ENCODE data around the gene MICU1. TPM values are rescaled to one million over a fixed set of nuclear protein-coding genes. Genes with fewer than 3 reads are reported as not detected.

The MICU1 gene
- total RNA-seq, 2 donors from 2014 or later: 19.1 to 19.9 TPM

- Mint-ChIP-seq H3K4me3 (no peak overlapping the region), H3K36me3 (ENCODE audit: low read depth) (no peaks in the 10 kb centered on the region), H3K4me1 (peaks cover 22% of the 10 kb centered on the region), H3K27ac (peak overlapping the region; percentile 87), H3K27me3 (no peaks in the 10 kb centered on the region)
- no peak for ATAC-seq
- H3K9me3 ChIP-seq (ENCODE audit: control insufficient read depth, low read length, poor library complexity, severe bottlenecking): no peaks in the 10 kb centered on the region
- DNase-seq: no peak
Observed at GRCh38 chr10:72367301-72367960, 258.4 kb downstream of the MICU1 start.

GRCh38 chr10:72365106-72365895 is 260.6 kb downstream of the MICU1 start:
- peak overlapping the region; percentile 72 for H3K27ac Mint-ChIP-seq
- H3K4me1 Mint-ChIP-seq: peaks cover 21% of the 10 kb centered on the region
- DNase-seq (no peak), ATAC-seq (no peak)
- H3K27me3 Mint-ChIP-seq: no peaks in the 10 kb centered on the region
- H3K9me3 ChIP-seq (ENCODE audit: control insufficient read depth, low read length, poor library complexity, severe bottlenecking): no peaks in the 10 kb centered on the region
- no peaks in the 10 kb centered on the region for H3K36me3 Mint-ChIP-seq (ENCODE audit: low read depth)
- no peak overlapping the region for H3K4me3 Mint-ChIP-seq

- DNase-seq (peak; percentile 67 to 85 (median 72)), ATAC-seq (peak; percentile 100)
- Mint-ChIP-seq H3K27ac (peak overlapping the region; percentile 72), H3K4me3 (peak overlapping the region; percentile 68), H3K27me3 (no peaks in the 10 kb centered on the region), H3K36me3 (ENCODE audit: low read depth) (no peaks in the 10 kb centered on the region), H3K4me1 (peaks cover 15% of the 10 kb centered on the region)
- H3K9me3 ChIP-seq (ENCODE audit: control insufficient read depth, low read length, poor library complexity, severe bottlenecking): no peaks in the 10 kb centered on the region
Observed at GRCh38 chr10:72364239-72364777, 261.6 kb downstream of the MICU1 start.

- DNase-seq: no peak
- H3K36me3 Mint-ChIP-seq (ENCODE audit: low read depth): peaks cover 2% of the 10 kb centered on the region
- H3K27ac Mint-ChIP-seq: no peak overlapping the region
- H3K4me3 Mint-ChIP-seq: no peak overlapping the region
- ATAC-seq: no peak
- H3K4me1 Mint-ChIP-seq: peaks cover 25% of the 10 kb centered on the region
- H3K27me3 Mint-ChIP-seq: no peaks in the 10 kb centered on the region
- H3K9me3 ChIP-seq (ENCODE audit: control insufficient read depth, low read length, poor library complexity, severe bottlenecking): no peaks in the 10 kb centered on the region
Observed at GRCh38 chr10:72356987-72357386, 268.9 kb downstream of the MICU1 start.

- Mint-ChIP-seq H3K36me3 (ENCODE audit: low read depth) (peaks cover 9% of the 10 kb centered on the region), H3K4me3 (peak overlapping the region; percentile 46), H3K27me3 (no peaks in the 10 kb centered on the region), H3K4me1 (peaks cover 34% of the 10 kb centered on the region), H3K27ac (no peak overlapping the region)
- DNase-seq (no peak), ATAC-seq (no peak)
- H3K9me3 ChIP-seq (ENCODE audit: control insufficient read depth, low read length, poor library complexity, severe bottlenecking): no peaks in the 10 kb centered on the region
Observed at GRCh38 chr10:72356115-72356514, 269.8 kb downstream of the MICU1 start.

- Mint-ChIP-seq H3K27me3 (no peaks in the 10 kb centered on the region), H3K27ac (peak overlapping the region; percentile 95)
Observed at GRCh38 chr10:72355214-72355555, 270.7 kb downstream of the MICU1 start.

GRCh38 chr10:72354356-72355213 is 271.3 kb downstream of the MICU1 start, which contains the start of gene DNAJB12:
Gene DNAJB12, minus strand, starts transcription at chr10:72354919. Its CDS starts 22 bp downstream, at chr10:72354897.
- Mint-ChIP-seq H3K27me3 (no peaks in the 10 kb centered on the region), H3K4me3 (peak within 1 kb of the TSS; percentile 97), H3K27ac (peak within 1 kb of the TSS; percentile 95), H3K36me3 (ENCODE audit: low read depth) (peaks cover 9% of the 10 kb centered on the region), H3K4me1 (peaks cover 38% of the 10 kb centered on the region)
- DNase-seq: peak; percentile 81 to 83 (median 82)
- ATAC-seq: peak; percentile 84
- no peaks in the 10 kb centered on the region for H3K9me3 ChIP-seq (ENCODE audit: control insufficient read depth, low read length, poor library complexity, severe bottlenecking)

More at GRCh38 chr10:72355214-72355555, 270.7 kb downstream of the MICU1 start:
- peaks cover 9% of the 10 kb centered on the region for H3K36me3 Mint-ChIP-seq (ENCODE audit: low read depth)
- peaks cover 35% of the 10 kb centered on the region for H3K4me1 Mint-ChIP-seq
- no peak for ATAC-seq
- peak overlapping the region; percentile 97 for H3K4me3 Mint-ChIP-seq
- no peaks in the 10 kb centered on the region for H3K9me3 ChIP-seq (ENCODE audit: control insufficient read depth, low read length, poor library complexity, severe bottlenecking)
- DNase-seq: no peak

- Mint-ChIP-seq H3K4me3 (peak overlapping the region; percentile 97), H3K36me3 (ENCODE audit: low read depth) (peaks cover 9% of the 10 kb centered on the region), H3K27me3 (no peaks in the 10 kb centered on the region), H3K27ac (peak overlapping the region; percentile 95), H3K4me1 (peaks cover 42% of the 10 kb centered on the region)
- ATAC-seq (no peak), DNase-seq (no peak)
- no peaks in the 10 kb centered on the region for H3K9me3 ChIP-seq (ENCODE audit: control insufficient read depth, low read length, poor library complexity, severe bottlenecking)
Observed at GRCh38 chr10:72353965-72354355, 271.9 kb downstream of the MICU1 start.

GRCh38 chr10:72353028-72353964 is 272.6 kb downstream of the MICU1 start:
- no peak for ATAC-seq
- H3K4me1 Mint-ChIP-seq: peaks cover 46% of the 10 kb centered on the region
- no peak for DNase-seq
- peak overlapping the region; percentile 95 for H3K27ac Mint-ChIP-seq
- no peaks in the 10 kb centered on the region for H3K9me3 ChIP-seq (ENCODE audit: control insufficient read depth, low read length, poor library complexity, severe bottlenecking)
- peaks cover 9% of the 10 kb centered on the region for H3K36me3 Mint-ChIP-seq (ENCODE audit: low read depth)
- peak overlapping the region; percentile 97 for H3K4me3 Mint-ChIP-seq
- H3K27me3 Mint-ChIP-seq: no peaks in the 10 kb centered on the region

- Mint-ChIP-seq H3K4me1 (peaks cover 46% of the 10 kb centered on the region), H3K27ac (peak overlapping the region; percentile 95), H3K4me3 (no peak overlapping the region), H3K27me3 (no peaks in the 10 kb centered on the region), H3K36me3 (ENCODE audit: low read depth) (peaks cover 9% of the 10 kb centered on the region)
- DNase-seq: no peak
- no peak for ATAC-seq
- no peaks in the 10 kb centered on the region for H3K9me3 ChIP-seq (ENCODE audit: control insufficient read depth, low read length, poor library complexity, severe bottlenecking)
Observed at GRCh38 chr10:72351479-72351878, 274.4 kb downstream of the MICU1 start.

- peaks cover 40% of the 10 kb centered on the region for H3K4me1 Mint-ChIP-seq
- ATAC-seq: no peak
- no peaks in the 10 kb centered on the region for H3K27me3 Mint-ChIP-seq
- H3K36me3 Mint-ChIP-seq (ENCODE audit: low read depth): peaks cover 9% of the 10 kb centered on the region
- no peak overlapping the region for H3K27ac Mint-ChIP-seq
- no peak overlapping the region for H3K4me3 Mint-ChIP-seq
- no peaks in the 10 kb centered on the region for H3K9me3 ChIP-seq (ENCODE audit: control insufficient read depth, low read length, poor library complexity, severe bottlenecking)
- DNase-seq: no peak
Observed at GRCh38 chr10:72349438-72349837, 276.4 kb downstream of the MICU1 start.

- Mint-ChIP-seq H3K4me3 (no peak overlapping the region), H3K36me3 (ENCODE audit: low read depth) (peaks cover 9% of the 10 kb centered on the region), H3K27ac (no peak overlapping the region), H3K4me1 (peaks cover 38% of the 10 kb centered on the region), H3K27me3 (no peaks in the 10 kb centered on the region)
- ATAC-seq (no peak), DNase-seq (no peak)
- H3K9me3 ChIP-seq (ENCODE audit: control insufficient read depth, low read length, poor library complexity, severe bottlenecking): no peaks in the 10 kb centered on the region
Observed at GRCh38 chr10:72348282-72348681, 277.6 kb downstream of the MICU1 start.

All from T-helper 17 cell (primary cell).